OCI-M2 (cell line): ENCODE measurements around the gene CDKN2B-AS1.
"Not testable (repeated sequence)": the region's sequence is repeated elsewhere in the genome, so short reads cannot be mapped to it uniquely, and the experiment has no call there.

ENCODE experiments used
- DNase-seq: peaks from one replicate; lab custom pipeline; 2025; ENCODE audit not compliant: unreplicated experiment; lab: John Stamatoyannopoulos, UW

The CDKN2B-AS1 gene

DNA sequence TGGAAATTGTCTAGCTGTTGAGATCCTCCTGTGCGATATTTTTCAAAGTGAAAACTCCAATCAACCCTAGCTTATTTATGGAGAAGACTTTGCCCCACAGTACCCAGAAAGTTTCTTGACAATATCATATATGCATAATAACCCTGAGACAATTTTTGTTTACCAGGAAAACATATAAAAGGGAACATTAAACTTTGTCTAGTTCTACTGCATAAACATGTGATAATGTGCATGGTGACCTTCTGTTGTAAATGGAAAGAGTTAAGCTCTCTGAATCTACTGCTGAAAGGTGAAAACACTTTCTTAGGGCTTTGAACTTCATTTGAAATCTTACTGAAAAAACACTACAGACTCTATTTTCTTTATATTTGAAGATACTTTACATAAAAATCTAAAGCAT is 46.8 kb downstream of the CDKN2B-AS1 start:
- DNase-seq = no peak

DNA sequence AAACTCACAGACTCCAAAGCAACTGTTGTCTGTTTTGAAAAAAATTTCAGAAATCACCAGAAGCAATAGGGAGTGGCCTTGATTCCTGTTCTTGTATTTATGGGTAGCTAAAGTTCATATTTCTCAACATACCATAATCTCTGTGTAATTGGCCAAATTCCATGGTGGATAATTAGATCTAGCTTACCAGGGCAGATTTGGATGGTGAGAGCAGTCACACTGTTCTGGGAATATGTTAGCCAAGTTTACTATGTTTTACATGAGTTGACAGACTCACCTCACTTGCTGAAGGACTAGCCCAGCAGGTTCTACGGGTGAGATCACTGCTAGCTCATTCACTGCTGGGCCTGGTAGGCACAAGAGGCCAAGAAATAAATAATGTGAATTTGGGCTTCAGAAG is 47.2 kb downstream of the CDKN2B-AS1 start:
- no peak for DNase-seq

DNA sequence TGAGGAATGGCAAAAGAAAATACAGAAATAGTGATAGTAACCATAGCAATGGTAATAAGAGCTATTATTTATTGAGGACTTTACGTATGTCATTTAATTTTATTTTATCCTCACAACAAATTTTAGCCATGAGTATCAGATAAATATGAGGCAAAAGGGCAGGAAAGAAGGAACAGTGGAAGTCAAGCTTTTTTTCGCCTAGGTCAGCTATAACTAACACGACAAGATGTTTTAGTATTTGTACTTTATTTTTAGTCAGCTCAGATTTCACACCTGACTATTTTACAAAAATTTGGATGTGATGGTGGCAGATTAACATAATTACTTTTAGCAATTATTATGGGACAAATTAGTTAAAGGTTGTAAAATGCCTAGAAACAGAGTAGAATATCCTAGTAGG is 49.3 kb downstream of the CDKN2B-AS1 start:
- no peak for DNase-seq

DNA sequence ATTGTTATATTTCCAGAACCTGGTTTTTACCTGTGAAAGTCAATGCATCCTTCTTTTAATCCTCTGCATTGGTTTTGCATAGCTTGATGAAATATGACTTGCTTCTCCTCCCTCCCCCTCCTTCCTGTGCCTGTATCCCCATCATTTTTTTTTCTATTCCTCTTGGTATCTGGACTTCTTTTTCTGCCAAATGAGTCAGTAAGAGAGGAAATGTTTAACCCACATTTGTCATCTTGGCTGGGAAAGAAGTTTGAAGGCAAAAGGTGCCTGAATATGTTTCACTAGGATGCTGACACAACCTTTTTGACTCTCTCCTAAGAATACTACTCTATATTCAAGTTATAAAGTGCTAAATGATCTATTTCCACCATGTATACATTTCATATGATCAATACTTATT is 50.0 kb downstream of the CDKN2B-AS1 start:
- DNase-seq = no peak

DNA sequence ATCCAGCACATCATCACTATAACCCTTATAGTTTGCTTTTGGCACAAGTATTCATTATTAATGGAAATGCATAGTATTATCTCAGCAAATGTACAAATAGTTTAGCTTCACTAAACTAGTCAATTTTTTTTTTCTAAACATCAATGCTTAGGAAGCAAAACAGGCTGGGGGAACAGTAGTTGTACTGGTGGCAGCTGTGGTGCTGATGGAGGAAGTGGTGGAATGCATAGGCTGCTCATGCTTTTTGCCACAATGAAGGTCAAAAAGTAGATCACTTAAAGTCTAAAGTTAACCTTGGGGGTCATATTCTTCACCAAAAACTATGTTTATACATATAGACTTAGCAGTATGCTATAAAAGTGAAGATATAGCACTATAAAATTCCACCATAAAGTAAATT is 50.8 kb downstream of the CDKN2B-AS1 start:
- no peak for DNase-seq

DNA sequence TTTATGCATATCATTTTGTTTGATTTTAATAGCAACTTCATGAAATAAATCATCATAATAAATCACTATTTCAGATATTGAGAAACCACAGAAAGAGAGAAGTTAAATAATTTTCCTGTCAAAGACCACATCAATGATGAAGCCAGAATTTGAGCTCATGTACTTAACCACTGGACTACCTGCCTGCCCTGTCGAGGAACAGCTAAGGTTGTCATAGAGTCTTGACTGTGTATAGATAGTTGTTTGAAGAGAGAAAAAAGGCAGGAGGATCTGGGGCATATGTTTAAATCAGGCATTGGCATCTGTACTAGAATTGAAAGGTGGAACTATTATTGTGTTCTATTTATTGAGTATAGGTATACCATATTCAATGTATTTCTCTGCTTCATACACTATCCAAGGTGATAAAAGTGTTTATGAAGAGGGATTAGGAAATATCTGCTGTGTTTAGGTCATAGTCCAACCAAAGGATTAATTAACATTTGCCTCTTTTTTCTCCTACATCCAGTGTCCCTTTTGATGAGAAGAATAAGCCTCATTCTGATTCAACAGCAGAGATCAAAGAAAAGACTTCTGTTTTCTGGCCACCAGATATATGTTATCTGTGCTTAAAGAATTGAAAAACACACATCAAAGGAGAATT is 51.8 kb downstream of the CDKN2B-AS1 start:
- no peak for DNase-seq

DNA sequence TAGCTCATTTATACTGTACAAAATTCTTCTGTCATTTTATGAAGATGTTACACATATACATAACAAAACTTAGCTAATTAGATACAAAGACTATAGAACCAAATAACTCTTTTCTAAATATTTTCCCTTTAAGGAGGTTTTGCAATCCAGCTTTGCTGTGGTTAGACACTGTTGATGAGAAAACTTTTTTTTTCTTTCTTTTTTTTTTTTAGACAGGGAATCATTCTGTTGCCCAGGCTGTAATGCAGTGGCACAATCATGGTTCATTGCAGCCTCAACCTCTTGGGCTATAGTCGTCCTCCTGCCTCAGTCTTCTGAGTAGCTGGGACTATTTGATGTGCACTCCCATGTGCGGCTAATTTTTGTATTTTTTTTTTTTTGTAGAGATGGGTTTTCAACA is 53.0 kb downstream of the CDKN2B-AS1 start:
- no peak for DNase-seq

DNA sequence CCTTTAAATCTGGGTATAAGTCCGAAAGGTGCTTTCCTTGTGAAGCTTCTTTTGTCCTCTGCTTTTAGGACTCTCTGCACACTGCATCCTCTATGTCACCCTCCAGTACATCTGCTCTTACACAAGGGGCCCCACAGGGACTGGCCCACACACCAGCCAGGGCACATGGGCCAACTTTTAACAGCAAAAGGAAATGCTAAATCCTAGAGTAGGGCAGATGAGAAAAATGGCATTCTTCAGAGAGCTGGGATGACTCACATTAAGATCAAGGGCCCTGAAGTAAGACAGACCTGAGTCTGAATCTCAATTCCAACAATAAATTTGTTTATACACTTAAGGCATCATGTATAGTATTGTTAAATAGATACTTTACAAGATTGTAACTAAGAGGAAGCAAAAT is 54.8 kb downstream of the CDKN2B-AS1 start:
- no peak for DNase-seq

DNA sequence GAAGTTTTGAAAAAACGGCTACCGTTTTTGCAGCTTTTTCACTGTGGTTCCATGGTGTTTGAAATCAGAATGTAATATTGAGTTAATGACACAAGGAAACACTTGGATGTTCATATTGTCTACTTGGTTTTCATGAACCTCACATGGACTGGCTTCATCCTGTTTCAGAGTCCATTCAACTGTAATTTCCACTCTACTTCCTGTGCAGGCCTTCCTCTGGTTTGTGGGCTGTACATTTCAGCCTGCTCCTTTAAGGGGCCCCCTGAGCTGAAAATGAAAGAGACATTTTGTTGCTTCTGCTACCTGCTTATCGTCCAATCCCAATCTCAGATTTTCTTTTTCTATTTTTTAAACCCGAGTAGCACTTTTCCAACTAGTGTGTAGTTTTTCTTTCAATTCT is 56.3 kb downstream of the CDKN2B-AS1 start:
- DNase-seq = no peak

DNA sequence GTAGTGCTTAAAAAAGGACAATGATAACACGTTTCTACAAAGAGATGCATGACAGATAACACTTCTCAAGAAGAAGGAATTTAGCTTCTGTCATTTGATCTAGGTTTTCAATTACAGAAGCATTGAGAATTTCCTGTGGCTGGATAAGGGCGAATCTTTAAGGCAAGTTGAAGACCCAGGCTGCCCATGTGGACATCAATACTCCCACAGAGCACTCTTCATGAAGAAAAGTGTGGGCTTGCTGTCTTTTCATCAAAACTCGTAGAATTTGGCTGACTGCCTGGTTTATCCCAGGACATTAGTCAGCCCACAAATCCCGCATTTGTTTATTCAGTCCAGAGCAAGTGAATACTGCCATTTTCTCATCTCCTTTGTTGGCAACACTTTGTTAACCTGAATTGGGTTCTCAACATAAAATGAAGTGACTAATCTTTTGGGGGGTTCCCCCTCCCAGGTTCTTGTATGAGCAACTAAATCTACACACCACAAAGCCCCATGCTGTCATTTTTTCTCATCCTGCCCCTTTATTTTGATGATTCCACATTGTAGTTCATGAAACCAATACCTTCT is 57.9 kb downstream of the CDKN2B-AS1 start:
- DNase-seq = no peak

DNA sequence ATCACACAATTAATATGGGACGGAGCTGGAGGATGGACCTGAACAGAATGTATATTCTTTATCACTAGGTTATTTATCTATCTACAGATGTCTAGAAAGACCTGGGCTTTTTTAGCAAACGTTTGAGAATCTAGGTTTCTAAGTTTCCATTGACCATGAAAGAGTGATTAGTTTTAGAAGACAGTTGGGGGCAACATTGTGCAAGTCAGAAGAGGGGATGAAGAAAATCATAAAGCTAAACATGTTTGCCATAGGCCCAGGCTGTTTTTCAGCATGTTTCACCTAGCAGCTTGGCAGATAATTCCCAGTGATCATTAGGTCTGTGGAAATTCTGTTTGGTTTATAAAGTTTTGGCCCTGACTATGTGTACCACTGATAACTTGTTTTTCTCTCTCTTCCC is 58.6 kb downstream of the CDKN2B-AS1 start:
- no peak for DNase-seq

DNA sequence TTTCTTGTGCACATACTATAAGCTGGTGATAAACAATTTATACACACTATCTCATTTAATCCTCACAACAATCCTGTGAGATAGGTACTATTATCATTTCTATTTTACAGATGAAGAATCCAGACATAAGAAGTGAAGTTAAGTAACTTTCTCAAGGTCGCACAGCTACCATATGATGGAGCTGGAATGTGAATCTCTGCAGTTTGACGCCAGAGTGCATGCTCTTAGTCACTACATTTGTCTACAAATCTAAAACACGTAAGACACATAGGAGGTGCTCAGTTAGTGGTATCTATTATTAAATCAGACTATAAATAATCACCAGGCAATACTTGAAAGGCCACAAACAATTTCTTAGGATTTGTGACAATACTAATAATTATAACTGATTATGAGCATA is 59.5 kb downstream of the CDKN2B-AS1 start:
- no peak for DNase-seq

DNA sequence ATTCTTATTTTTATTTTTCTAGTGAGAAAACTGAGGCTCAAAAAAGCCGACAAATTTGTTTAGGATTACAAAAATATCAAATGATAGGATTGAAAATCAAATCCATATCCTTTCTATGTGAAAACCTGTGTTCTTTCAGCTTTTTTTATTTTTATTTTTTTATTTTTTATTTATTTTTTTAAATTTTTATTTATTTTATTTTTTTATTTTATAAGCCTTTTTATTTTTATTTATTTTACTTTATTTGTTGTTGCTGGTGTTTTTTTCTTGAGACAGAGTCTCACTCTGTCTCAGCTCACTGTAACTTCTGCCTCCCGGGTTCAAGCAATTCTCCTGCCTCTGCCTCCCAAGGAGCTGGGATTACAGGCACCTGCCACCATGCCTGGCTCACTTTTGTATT is 59.9 kb downstream of the CDKN2B-AS1 start:
- DNase-seq = no peak

DNA sequence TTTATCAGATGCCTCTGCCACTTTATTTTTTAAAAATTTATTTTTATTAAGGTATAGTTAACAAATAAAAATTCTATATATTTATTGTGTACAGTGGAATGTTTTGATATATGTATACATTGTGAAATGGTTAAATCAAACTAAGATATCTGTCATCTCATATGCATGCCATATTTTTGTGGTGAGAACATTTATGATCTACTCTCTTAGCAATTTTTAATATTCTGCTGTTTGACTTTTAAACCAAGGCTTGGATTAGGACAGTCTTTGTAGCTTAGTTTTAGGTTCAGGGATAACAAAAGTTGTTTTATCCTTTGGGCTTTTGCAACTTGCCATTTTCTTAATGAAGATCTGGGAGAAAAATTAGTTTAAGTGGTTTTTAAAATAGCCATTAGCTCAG is 60.5 kb downstream of the CDKN2B-AS1 start:
- DNase-seq = no peak

DNA sequence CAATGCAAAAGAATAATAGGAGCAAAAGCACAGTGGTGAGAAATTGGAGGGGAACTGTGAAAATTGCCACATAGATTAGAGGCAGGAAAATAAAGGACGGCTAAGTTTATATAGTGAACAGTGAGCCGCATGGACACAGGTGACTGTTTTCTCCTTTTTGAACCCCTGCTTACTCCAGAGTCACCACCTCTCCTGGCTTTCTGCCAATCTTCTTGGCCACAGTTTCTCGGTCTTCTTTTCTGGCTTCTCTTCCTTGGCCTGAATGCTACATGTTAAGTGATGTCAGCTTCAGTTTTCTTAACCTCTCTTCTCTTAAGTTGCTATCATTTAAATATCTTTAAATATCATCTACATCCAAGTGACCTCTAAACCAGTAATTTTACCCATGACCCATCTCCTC is 61.8 kb downstream of the CDKN2B-AS1 start:
- no peak for DNase-seq

DNA sequence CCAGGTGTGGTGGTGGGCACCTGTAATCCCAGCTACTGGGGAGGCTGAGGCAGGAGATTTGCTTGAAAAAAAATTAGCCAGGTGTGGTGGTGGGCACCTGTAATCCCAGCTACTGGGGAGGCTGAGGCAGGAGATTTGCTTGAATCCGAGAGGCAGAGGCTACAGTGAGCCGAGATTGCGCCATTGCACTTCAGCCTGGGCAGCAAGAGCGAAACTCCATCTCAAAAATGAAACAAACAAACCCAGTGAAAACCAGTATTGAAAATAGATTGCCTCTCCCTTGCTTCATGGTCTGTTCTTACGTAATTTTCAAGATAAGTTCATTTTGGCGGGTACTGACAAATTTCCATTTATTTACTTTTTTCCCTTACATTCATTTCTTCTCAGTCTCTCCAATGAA is 63.4 kb downstream of the CDKN2B-AS1 start:
- DNase-seq = not testable (repeated sequence)

DNA sequence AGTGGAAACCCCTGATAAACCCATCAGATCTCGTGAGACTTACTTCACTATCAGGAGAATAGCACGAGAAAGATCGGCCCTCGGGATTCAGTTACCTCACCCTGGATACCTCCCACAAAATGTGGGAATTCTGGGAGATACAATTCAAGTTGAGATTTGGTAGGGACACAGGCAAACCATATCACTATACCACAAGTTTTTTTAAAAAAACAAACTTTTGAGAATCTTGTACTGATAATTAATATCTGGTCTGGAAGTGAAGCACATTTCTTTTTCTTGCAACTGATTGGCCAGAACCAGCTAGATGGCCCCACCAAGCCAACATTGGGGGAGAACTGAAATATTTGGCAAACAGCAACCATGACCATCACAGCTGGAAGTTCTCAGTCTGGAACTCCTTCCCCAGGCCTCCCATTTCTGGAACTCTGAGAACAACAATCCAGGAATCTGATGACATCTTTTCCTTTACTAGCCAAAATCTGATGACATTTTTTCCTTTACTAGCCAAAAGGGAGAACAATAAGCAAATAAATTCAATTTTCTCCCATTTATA is 66.3 kb downstream of the CDKN2B-AS1 start:
- DNase-seq = no peak

DNA sequence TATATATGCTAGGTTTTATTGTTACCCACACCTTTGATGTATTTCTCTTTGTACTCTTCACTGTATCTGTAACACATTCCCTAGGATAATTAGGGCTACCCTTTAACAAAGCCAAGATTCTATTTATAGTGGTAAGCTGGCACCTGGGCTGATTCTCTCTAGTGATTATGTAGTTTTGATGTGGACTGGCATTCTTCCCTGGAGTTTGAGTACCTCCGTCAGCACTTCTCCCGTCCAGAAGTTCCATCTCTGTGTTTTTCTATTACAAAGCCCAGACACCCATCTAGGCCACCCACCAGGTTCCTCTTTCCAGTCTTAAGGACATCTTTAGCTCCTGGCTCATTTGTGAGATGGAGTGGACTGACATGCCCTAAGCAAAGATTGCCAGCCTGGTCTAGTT is 70.4 kb downstream of the CDKN2B-AS1 start:
- no peak for DNase-seq

DNA sequence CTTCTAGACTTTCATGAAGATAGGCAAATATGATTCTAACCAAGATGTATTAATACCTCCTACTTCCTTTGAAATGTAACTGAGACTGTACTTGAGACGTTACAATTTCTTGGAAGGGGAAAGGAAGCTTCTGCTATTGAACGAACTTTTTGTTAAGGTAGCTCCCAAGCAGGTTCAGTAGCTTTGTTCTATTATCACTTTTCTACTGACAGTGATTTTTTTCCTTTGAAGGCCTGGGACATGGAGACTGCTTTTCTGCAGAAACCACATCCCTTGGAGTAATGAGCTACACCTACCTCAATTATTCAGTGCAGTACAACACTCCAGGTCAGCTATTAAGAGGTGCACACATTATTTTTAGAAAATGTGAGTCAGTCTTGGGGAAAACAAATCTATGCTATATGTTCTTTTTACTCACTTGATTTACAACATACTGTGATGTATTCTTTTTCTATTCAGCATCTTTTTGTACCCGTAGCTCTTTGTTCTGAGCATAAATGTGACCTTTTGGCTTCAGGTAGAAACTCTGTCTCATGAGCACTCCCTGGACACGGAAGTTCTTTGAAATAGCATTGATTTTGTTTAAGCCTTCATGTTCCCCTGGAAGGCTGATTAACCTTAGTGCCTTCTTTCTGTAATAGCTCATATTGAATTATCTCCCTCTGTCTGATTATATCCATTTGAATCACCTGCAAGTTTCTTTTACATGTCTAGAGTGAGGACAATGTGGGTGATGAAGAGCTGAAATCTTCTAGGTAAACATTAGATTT is 71.0 kb downstream of the CDKN2B-AS1 start:
- no peak for DNase-seq

DNA sequence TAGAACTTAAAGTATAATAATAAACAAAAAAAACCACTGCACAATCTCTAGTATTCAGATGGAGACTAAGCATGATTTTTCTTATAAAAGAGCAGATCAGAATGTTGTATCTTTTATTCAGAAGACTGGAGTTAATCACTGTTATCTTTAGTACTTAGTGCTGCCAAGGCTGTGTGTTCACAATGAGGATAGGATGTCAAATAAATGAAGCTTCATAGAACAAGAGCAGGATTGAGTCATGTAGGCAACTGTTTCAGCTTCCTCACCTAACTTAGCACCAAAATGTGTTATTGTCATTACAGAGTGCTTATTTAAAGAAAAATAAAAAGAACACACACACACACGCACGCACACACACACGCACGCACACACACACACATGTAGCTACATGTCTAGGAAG is 72.6 kb downstream of the CDKN2B-AS1 start:
- DNase-seq = no peak

DNA sequence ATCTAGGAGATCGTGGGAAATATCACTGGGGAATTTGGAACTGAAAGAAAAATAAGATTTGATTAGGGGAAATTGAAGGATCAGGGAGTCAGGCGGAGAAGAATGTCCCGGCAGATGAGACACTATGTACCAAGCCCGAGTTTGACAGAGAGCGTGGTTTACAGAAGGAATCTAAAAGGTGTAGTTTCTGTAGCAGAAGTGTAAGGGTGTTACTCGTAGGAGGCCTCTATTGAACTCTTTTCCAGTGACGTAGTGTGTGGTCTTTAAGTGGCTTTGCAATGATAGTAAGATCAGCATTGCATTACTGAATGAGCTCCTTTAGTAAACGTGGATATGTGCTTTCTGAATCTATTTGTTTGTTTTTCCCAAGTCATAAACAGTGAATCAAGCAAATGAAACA is 73.8 kb downstream of the CDKN2B-AS1 start:
- DNase-seq = no peak

DNA sequence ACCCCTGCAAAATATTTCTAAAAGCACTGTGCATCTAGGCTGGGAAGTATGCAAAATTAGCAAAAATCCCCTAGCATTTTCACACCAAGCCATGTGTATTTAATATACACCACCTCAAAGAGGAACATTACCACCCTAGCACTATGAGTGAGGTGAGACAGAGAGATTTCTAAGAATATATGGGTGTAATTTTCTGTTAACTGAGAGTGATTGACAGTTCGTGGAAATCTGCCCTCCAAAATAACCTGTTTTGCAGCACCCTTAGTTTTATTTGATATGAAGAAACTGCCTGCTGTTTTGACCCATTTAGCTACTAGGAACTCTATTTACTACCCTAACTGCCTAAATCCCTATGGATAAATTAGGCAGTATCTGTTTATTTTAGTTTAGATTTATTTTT is 78.8 kb downstream of the CDKN2B-AS1 start:
- no peak for DNase-seq
